ENCODE measurements around the gene RPLP2.

DNA sequence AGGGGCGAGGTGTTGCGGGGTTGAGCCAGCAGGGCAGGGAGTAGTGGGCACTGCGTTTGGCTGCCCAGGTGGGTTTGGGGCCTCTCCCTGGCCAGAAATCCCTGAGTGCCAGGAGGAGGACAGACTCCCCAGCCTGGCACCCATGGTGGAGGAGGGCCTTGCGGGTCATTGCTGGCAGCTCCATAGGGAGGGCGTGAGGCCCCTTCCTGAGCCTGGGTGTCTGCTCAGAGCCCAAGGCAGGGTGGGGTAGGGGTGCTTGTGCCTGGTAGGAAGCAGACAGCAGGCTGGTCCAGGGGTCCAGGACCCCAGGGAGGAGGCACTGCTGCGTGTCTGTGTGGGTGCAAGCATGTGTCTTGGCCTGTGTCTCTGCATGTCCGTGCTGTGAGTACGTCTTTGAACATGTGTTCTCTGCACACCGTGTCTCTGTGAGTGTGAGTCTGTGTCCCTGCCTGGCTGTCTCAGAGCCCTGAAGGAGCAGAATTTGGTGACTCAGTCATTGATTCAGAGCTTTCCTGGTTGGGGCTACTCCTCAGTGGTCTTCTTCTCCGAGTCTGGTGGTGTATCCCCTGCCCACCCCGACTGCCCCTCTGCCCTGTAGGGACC lies 36.8 kb downstream of the RPLP2 start:
- TF ChIP-seq YY1 (IDR thresholded peaks at IDR 0.05; ENCODE audit: insufficient read depth, insufficient read length), result no peak
- TF ChIP-seq SUZ12 (IDR thresholded peaks at IDR 0.05; ENCODE audit: extremely low read depth, insufficient read depth, insufficient read length), result no peak
- TF ChIP-seq ZNF274 (IDR thresholded peaks at IDR 0.05; ENCODE audit: low read depth, low read length), result no peak

Data from NT2/D1 (cell line).